Inflammatory macrophage treated with lipopolysaccharide for 4 hours (primary cell): ENCODE measurements around the gene ZNF92.
"Not testable (repeated sequence)": the region's sequence is repeated elsewhere in the genome, so short reads cannot be mapped to it uniquely, and the experiment has no call there.

Experiments
- DNase-seq: peaks from one replicate; pipeline ENCODE4 v3.0.0-alpha.2; 2020

Gene ZNF92

GRCh38 chr7:65429642-65430343 is 56.1 kb downstream of the ZNF92 start:
- DNase-seq: no peak

- no peak for DNase-seq
These were observed 56.9 kb downstream of the ZNF92 start for GRCh38 chr7:65430344-65431186.

- no peak for DNase-seq
These were observed 60.7 kb downstream of the ZNF92 start for GRCh38 chr7:65434307-65434706.

- DNase-seq: no peak
These were observed 62.5 kb downstream of the ZNF92 start for GRCh38 chr7:65436163-65436562.

GRCh38 chr7:65438598-65438997 is 64.9 kb downstream of the ZNF92 start:
- no peak for DNase-seq

GRCh38 chr7:65441010-65441409 is 67.4 kb downstream of the ZNF92 start:
- DNase-seq: no peak

- DNase-seq: no peak
These were observed 70.7 kb downstream of the ZNF92 start for GRCh38 chr7:65444205-65444842.

GRCh38 chr7:65444899-65445823 is 71.5 kb downstream of the ZNF92 start:
- DNase-seq: no peak

GRCh38 chr7:65447041-65447440 is 73.4 kb downstream of the ZNF92 start:
- not testable (repeated sequence) for DNase-seq

- DNase-seq: no peak
These were observed 75.3 kb downstream of the ZNF92 start for GRCh38 chr7:65448816-65449504.

GRCh38 chr7:65449505-65449852 is 75.8 kb downstream of the ZNF92 start:
- no peak for DNase-seq
